Measurements from ENCODE around the gene ADPRHL1.

The ADPRHL1 gene

GRCh38 chr13:113483081-113483480 is 29.8 kb upstream of the ADPRHL1 start:
- TF ChIP-seq CTCF (IDR thresholded peaks at IDR 0.05; ENCODE audit: extremely low read depth, insufficient read depth, missing control alignments): no peak
- in situ Hi-C loops (cut with MboI; ENCODE audit: low pct_unique_long_range_greater_than_20kb, low sequenced_read_pairs, unreplicated experiment): no loop called here
- DNase-seq (ENCODE audit: low spot score): no peak

GRCh38 chr13:113479179-113479578 is 25.9 kb upstream of the ADPRHL1 start:
- in situ Hi-C loops (cut with MboI; ENCODE audit: low pct_unique_long_range_greater_than_20kb, low sequenced_read_pairs, unreplicated experiment): no loop called here
- no peak for DNase-seq (ENCODE audit: low spot score)
- no peak for TF ChIP-seq CTCF (IDR thresholded peaks at IDR 0.05; ENCODE audit: extremely low read depth, insufficient read depth, missing control alignments)

GRCh38 chr13:113477724-113478123 is 24.4 kb upstream of the ADPRHL1 start:
- DNase-seq (ENCODE audit: low spot score): no peak
- TF ChIP-seq CTCF (IDR thresholded peaks at IDR 0.05; ENCODE audit: extremely low read depth, insufficient read depth, missing control alignments): no peak
- in situ Hi-C loops (cut with MboI; ENCODE audit: low pct_unique_long_range_greater_than_20kb, low sequenced_read_pairs, unreplicated experiment): no loop called here

GRCh38 chr13:113476811-113477210 is 23.5 kb upstream of the ADPRHL1 start:
- no peak for DNase-seq (ENCODE audit: low spot score)
- TF ChIP-seq CTCF (IDR thresholded peaks at IDR 0.05; ENCODE audit: extremely low read depth, insufficient read depth, missing control alignments): no peak
- in situ Hi-C loops (cut with MboI; ENCODE audit: low pct_unique_long_range_greater_than_20kb, low sequenced_read_pairs, unreplicated experiment): no loop called here

GRCh38 chr13:113475911-113476310 is 22.6 kb upstream of the ADPRHL1 start:
- no peak for TF ChIP-seq CTCF (IDR thresholded peaks at IDR 0.05; ENCODE audit: extremely low read depth, insufficient read depth, missing control alignments)
- no peak for DNase-seq (ENCODE audit: low spot score)
- in situ Hi-C loops (cut with MboI; ENCODE audit: low pct_unique_long_range_greater_than_20kb, low sequenced_read_pairs, unreplicated experiment): no loop called here

- in situ Hi-C loops (cut with MboI; ENCODE audit: low pct_unique_long_range_greater_than_20kb, low sequenced_read_pairs, unreplicated experiment): no loop called here
- DNase-seq (ENCODE audit: low spot score): no peak
- TF ChIP-seq CTCF (IDR thresholded peaks at IDR 0.05; ENCODE audit: extremely low read depth, insufficient read depth, missing control alignments): no peak
Observed at GRCh38 chr13:113475280-113475679, 22.0 kb upstream of the ADPRHL1 start.

GRCh38 chr13:113474179-113474578 is 20.9 kb upstream of the ADPRHL1 start:
- in situ Hi-C loops (cut with MboI; ENCODE audit: low pct_unique_long_range_greater_than_20kb, low sequenced_read_pairs, unreplicated experiment): no loop called here
- no peak for TF ChIP-seq CTCF (IDR thresholded peaks at IDR 0.05; ENCODE audit: extremely low read depth, insufficient read depth, missing control alignments)
- no peak for DNase-seq (ENCODE audit: low spot score)

All from GM13977 (cell line).